GM12892 (cell line): ENCODE measurements around the gene MRFAP1L1.

Experiments used
- POLR2A ChIP-seq: IDR thresholded peaks from 2 replicates; pipeline ENCODE4 v1.6.1; 2011; ENCODE audit warnings: low read depth, low read length, control low read depth
- POLR2AphosphoS5 ChIP-seq: IDR thresholded peaks from 2 replicates; pipeline ENCODE4 v1.6.1; 2011; ENCODE audit warnings: low read depth, low read length, control low read depth

DNA sequence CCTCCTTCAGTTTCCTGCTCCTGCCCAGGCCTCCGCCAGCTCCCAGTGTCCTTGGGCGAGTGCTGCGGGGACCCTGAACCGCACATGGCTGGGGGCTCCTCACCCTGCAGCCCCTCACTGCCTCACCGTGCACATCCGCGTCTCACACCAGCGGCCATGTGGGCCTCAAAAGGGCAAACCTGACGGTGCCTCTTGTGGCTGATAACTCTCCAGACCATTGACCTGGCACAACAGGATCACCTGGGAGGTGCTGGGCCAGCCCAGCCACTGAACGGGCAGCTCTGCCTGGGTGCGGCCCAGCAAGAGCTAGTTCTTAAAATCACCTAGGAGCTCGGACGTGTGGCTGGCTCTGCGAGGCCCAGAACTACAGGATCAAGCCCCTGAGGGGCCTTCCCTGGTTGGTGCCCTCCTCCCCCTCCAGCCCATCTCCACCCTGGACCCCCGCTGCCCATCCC, 20.1 kb downstream of the MRFAP1L1 start:
- no peak for TF ChIP-seq POLR2AphosphoS5
- no peak for TF ChIP-seq POLR2A
